MM.1S (cell line): ENCODE data around the gene MSI1.

Experiments
- EZH2 ChIP-seq: fragments of 300-600 bp; sonication (generic); optimal IDR thresholded peaks from 2 replicates; pipeline ENCODE3; 2017; ENCODE audit warnings: low read depth, mild to moderate bottlenecking, antibody characterized with exemption, low read length, mixed read lengths
- TF ChIP-seq, protein P1 (sequence below): fragments of 300-600 bp; sonication (generic); IDR thresholded peaks from 2 replicates; pipeline ENCODE4 v1.5.1; 2016; ENCODE audit warnings: antibody characterized with exemption, low read length, mixed read lengths

DNA sequence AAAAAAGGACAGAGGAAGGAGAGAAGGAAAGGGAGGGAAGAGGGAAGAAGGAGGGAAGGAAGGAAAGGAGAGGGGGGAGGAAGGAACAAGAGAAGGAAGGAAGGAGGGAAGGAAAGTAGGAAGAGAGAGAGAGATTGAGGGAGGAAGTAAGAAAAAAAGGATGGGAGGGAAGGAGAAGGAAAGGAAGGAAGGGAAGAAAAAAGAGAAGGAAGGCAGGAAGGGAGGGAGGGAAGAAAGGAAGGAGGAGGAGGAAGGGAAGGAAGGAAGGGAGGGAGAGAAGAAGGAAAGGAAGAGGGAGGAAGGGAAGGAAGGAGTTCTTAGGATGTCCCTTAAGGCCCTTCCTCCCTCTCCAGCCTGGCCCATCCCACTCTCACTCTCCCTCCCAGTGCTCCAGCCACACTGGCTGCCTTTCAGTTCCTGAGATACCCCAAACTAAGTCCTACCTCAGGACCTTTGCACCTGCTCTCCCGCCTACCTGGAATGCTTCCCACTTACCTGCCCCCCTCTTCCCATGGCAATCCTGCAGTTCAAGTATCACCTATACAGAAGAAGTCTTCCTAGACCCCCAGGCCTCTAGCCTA, 21.7 kb upstream of the MSI1 start:
- TF ChIP-seq, protein P1, sequence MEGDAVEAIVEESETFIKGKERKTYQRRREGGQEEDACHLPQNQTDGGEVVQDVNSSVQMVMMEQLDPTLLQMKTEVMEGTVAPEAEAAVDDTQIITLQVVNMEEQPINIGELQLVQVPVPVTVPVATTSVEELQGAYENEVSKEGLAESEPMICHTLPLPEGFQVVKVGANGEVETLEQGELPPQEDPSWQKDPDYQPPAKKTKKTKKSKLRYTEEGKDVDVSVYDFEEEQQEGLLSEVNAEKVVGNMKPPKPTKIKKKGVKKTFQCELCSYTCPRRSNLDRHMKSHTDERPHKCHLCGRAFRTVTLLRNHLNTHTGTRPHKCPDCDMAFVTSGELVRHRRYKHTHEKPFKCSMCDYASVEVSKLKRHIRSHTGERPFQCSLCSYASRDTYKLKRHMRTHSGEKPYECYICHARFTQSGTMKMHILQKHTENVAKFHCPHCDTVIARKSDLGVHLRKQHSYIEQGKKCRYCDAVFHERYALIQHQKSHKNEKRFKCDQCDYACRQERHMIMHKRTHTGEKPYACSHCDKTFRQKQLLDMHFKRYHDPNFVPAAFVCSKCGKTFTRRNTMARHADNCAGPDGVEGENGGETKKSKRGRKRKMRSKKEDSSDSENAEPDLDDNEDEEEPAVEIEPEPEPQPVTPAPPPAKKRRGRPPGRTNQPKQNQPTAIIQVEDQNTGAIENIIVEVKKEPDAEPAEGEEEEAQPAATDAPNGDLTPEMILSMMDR = no peak
- no peak for TF ChIP-seq EZH2
